WERI-Rb-1 (cell line): ENCODE data around the gene NETO2.
"Not testable (repeated sequence)": the region's sequence is repeated elsewhere in the genome, so short reads cannot be mapped to it uniquely, and the experiment has no call there.

Source experiments
- DNase-seq: peaks from one replicate; pipeline ENCODE4 v3.0.0-alpha.2; 2020
- H3K27ac ChIP-seq: fragments of 250-450 bp; sonication (Bioruptor Pico); 2 replicates; pipeline ENCODE4 v1.5.1; 2020; ENCODE audit warnings: mild to moderate bottlenecking, moderate library complexity
- H3K27me3 ChIP-seq: fragments of 250-450 bp; sonication (Bioruptor Pico); 2 replicates; pipeline ENCODE4 v1.5.1; 2021; ENCODE audit warnings: mild to moderate bottlenecking, low read depth, moderate library complexity; ENCODE audit not compliant: insufficient read depth, severe bottlenecking
- H3K36me3 ChIP-seq: fragments of 250-450 bp; sonication (Bioruptor Pico); 2 replicates; pipeline ENCODE4 v1.5.1; 2020; ENCODE audit warnings: mild to moderate bottlenecking, moderate library complexity
- H3K4me3 ChIP-seq: 2 replicates; pipeline ENCODE4 v1.5.1; 2011; ENCODE audit warnings: low read depth, mild to moderate bottlenecking, control low read depth, low read length
- H3K9me3 ChIP-seq: fragments of 250-450 bp; sonication (Bioruptor Pico); 2 replicates; pipeline ENCODE4 v1.5.1; 2021; ENCODE audit warnings: mild to moderate bottlenecking, moderate library complexity; ENCODE audit not compliant: severe bottlenecking
- TF ChIP-seq, protein P1 (sequence below): IDR thresholded peaks from 2 replicates; pipeline ENCODE4 v1.5.1; 2011; ENCODE audit warnings: low read depth, mild to moderate bottlenecking, control low read depth, inconsistent platforms, low read length

Gene NETO2

DNA sequence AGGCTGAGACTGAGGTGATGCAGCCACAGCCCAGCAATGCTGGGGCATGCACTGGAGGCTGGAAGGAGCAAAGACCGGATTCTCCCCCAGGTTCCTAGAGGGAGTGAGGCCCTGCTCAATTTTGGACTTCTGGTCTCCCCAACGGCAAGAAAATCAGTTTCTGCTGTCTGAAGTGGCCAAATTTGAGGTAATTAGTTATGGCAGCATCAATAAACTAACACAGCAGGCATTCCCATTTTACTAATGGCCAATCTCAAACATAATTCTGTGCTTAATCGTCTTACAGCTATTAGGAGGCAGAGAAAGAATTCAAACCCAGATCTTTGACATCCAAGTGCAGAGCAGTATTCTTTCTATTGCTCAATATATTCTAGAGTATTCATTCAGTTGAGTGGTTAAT is 16.2 kb downstream of the NETO2 start:
- Histone ChIP-seq H3K27ac (no peak overlapping the region), H3K9me3 (no peaks in the 10 kb centered on the region), H3K4me3 (no peak overlapping the region), H3K36me3 (peaks cover 33% of the 10 kb centered on the region), H3K27me3 (no peaks in the 10 kb centered on the region)
- DNase-seq: no peak
- TF ChIP-seq, protein P1, sequence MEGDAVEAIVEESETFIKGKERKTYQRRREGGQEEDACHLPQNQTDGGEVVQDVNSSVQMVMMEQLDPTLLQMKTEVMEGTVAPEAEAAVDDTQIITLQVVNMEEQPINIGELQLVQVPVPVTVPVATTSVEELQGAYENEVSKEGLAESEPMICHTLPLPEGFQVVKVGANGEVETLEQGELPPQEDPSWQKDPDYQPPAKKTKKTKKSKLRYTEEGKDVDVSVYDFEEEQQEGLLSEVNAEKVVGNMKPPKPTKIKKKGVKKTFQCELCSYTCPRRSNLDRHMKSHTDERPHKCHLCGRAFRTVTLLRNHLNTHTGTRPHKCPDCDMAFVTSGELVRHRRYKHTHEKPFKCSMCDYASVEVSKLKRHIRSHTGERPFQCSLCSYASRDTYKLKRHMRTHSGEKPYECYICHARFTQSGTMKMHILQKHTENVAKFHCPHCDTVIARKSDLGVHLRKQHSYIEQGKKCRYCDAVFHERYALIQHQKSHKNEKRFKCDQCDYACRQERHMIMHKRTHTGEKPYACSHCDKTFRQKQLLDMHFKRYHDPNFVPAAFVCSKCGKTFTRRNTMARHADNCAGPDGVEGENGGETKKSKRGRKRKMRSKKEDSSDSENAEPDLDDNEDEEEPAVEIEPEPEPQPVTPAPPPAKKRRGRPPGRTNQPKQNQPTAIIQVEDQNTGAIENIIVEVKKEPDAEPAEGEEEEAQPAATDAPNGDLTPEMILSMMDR: no peak

DNA sequence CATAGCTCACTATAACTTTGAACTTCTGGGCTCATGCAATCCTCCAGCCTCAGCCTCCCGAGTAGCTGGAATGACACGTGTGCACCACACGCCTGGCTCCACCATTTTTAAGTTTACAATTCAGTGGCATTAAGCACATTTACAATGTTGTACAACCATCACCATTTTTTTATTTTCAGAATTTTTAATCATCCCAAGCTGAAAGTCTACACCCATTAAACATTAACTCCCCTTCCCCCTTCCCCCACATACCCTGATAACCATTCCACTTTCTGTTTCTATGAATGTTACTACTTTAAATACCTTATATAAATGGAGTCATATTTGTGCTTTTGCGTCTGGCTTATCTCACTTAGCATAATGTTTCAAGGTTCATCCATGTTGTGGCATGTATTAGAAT is 18.0 kb downstream of the NETO2 start:
- no peak for DNase-seq
- TF ChIP-seq, protein P1: no peak

DNA sequence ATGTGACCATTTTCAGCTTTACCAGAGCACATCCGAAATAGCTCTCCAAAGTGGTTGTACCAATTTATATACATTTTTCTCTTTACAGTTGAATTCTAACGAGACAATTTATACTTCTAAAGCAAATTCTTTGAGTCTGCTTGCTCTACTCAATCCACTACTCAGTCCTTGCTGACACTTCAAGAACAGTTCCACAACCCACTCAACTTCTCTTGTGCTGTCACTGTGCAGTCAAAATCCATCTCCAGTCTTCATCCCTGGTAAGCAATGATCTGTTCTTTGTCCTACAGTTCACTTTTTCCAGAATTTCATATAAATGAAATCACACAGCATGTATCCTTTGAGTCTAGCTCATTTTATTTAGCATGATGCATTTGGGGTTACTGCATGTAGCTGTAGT is 30.6 kb downstream of the NETO2 start:
- no peak for DNase-seq
- Histone ChIP-seq H3K27me3 (no peaks in the 10 kb centered on the region), H3K27ac (no peak overlapping the region), H3K36me3 (peaks cover 27% of the 10 kb centered on the region), H3K4me3 (no peak overlapping the region), H3K9me3 (no peaks in the 10 kb centered on the region)
- TF ChIP-seq, protein P1: no peak

More for the DNA sequence above, 18.0 kb downstream of the NETO2 start:
- no peak overlapping the region for H3K27ac ChIP-seq
- peaks cover 49% of the 10 kb centered on the region for H3K36me3 ChIP-seq
- no peaks in the 10 kb centered on the region for H3K27me3 ChIP-seq
- no peaks in the 10 kb centered on the region for H3K9me3 ChIP-seq
- H3K4me3 ChIP-seq: no peak overlapping the region

DNA sequence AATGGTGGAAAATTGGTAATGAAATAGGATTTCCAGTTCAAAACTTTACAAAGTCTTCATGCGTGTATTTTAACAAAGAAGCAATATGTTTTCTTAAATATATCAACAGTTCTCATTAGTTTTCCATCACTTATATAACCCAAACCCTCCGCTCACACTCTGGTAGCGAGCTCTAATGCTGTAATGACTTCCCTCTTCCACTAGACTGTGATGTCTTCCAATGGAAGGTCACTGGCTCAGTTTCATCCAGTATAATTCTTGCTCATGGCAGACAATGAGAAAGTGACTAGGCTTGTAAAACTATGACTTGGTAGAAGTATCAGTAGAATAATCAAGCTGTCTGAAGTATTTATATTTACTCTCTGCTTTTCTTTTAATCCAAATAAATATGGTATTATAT is 32.8 kb downstream of the NETO2 start:
- H3K36me3 ChIP-seq: peaks cover 24% of the 10 kb centered on the region
- H3K27ac ChIP-seq: no peak overlapping the region
- no peaks in the 10 kb centered on the region for H3K9me3 ChIP-seq
- H3K4me3 ChIP-seq: no peak overlapping the region
- TF ChIP-seq, protein P1: 0 out of 2 replicates have a peak, but pooled peaks have one; percentile 17
- H3K27me3 ChIP-seq: no peaks in the 10 kb centered on the region
- DNase-seq: no peak

DNA sequence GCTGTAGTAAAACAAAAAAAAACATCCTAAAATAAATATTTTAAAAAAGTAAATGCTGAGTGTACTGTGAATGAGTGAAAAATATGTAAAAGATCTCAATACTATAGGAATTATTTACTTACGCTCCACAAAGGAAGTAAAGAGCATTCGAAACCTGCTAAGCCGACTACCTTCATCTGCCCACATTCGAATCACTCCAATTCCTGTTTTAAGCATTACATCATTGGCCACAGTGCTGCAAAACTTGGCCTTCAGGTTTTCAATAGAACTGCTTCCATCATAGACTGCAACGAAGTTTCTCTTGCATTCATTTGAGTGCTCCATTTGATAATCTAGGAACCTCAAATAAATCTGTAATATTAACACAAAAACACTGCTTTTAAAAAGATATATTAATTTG is 34.4 kb downstream of the NETO2 start:
- no peaks in the 10 kb centered on the region for H3K9me3 ChIP-seq
- peaks cover 28% of the 10 kb centered on the region for H3K36me3 ChIP-seq
- no peak overlapping the region for H3K27ac ChIP-seq
- H3K27me3 ChIP-seq: no peaks in the 10 kb centered on the region
- DNase-seq: no peak
- no peak overlapping the region for H3K4me3 ChIP-seq
- TF ChIP-seq, protein P1: no peak

DNA sequence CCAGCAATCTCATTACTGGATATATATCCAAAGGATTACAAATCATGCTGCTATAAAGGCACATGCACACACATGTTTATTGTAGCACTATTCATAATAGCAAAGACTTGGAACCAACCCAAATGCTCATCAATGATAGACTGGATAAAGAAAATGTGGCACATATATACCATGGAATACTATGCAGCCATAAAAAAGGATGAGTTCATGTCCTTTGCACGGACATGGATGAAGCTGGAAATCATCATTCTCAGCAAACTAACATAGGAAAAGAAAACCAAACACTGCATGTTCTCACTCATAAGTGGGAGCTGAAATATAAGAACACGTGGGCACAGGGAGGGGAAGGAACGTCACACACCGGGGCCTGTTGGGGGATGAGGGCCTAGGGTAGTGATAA is 40.8 kb downstream of the NETO2 start:
- H3K36me3 ChIP-seq: peaks cover 28% of the 10 kb centered on the region
- not testable (repeated sequence) for H3K27me3 ChIP-seq, H3K27ac ChIP-seq, DNase-seq, H3K9me3 ChIP-seq, H3K4me3 ChIP-seq

DNA sequence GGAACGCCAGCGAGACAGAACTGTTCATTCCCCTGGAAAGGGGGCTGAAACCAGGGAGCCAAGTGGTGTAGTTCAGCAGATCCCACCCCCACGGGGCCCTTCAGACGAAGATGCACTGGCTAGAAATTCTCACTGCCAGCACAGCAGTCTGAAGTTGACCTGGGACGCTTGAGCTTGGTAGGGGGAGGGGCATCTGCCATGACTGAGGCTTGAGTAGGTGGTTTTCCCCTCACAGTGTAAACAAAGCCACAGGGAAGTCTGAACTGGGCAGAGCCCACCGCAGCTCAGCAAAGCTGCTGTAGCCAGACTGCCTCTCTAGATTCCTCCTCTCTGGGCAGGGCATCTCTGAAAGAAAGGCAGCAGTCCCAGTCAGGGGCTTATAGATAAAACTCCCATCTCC is 46.6 kb downstream of the NETO2 start:
- not testable (repeated sequence) for H3K4me3 ChIP-seq, H3K9me3 ChIP-seq, H3K27me3 ChIP-seq, DNase-seq, H3K27ac ChIP-seq
- H3K36me3 ChIP-seq: peaks cover 31% of the 10 kb centered on the region
